Transverse colon (tissue), 4 donors: ENCODE results near the gene RER1. TPM values are rescaled to one million over a fixed set of nuclear protein-coding genes. Genes with fewer than 3 reads are reported as not detected.

Experiments used
- DNase-seq: peaks from one replicate; pipeline ENCODE4 v3.0.0-alpha.2; 2019
- H3K27ac ChIP-seq, 4 donors: fragments of 200-600 bp; sonication (generic); 2 replicates each; pipeline ENCODE4 v1.5.1; 2016 to 2018; ENCODE audit warnings: inconsistent platforms in 4 of 4
- H3K27me3 ChIP-seq: fragments of 200-600 bp; sonication (generic); 2 replicates; pipeline ENCODE4 v1.5.1; 2017; ENCODE audit warnings: inconsistent platforms
- H3K36me3 ChIP-seq, 4 donors: fragments of 200-600 bp; sonication (generic); 2 replicates each; pipeline ENCODE4 v1.5.1; 2017 to 2019; ENCODE audit warnings: inconsistent platforms in 4 of 4
- H3K4me1 ChIP-seq, 4 donors: fragments of 200-600 bp; sonication (generic); 2 replicates each; pipeline ENCODE4 v1.5.1; 2017 to 2020; ENCODE audit warnings: inconsistent platforms in 4 of 4
- H3K4me3 ChIP-seq, 4 donors: fragments of 200-600 bp; sonication (generic); 1 replicate in 1 of 4; 2 replicates in 3 of 4; pipeline versions ENCODE4 v1.5.1 to v1.6.1; 2017 to 2019; ENCODE audit warnings: inconsistent platforms in 4 of 4
- H3K9me3 ChIP-seq, 2 donors: fragments of 200-600 bp; sonication (generic); 2 replicates each; pipeline ENCODE4 v1.5.1; 2017 to 2019; ENCODE audit warnings: inconsistent platforms in 2 of 2
- CTCF ChIP-seq, 5 experiments: fragments of 200-600 bp in 3 of 5; fragments of 450-650 bp in 2 of 5; sonication (generic) in 3 of 5; IDR thresholded peaks; 1 replicate in 2 of 5; 2 replicates in 3 of 5; pipeline ENCODE4 v1.5.1; 2016 to 2017; ENCODE audit warnings: antibody characterized with exemption in 5 of 5, inconsistent platforms in 3 of 5, mild to moderate bottlenecking in 2 of 5, moderate library complexity in 1 of 5
- EP300 ChIP-seq: sonication (generic); formaldehyde crosslinking; IDR thresholded peaks from one replicate; pipeline ENCODE4 v1.6.1; 2017; ENCODE audit warnings: antibody characterized with exemption, low read depth
- POLR2A ChIP-seq: fragments of 450-650 bp; IDR thresholded peaks from one replicate; pipeline ENCODE4 v1.6.1; 2016; ENCODE audit warnings: antibody characterized with exemption, mild to moderate bottlenecking, moderate library complexity
- POLR2AphosphoS5 ChIP-seq, 3 donors: sonication (generic); formaldehyde crosslinking; IDR thresholded peaks; one replicate each; pipeline ENCODE4 v1.6.1; 2016; ENCODE audit warnings: antibody characterized with exemption in 3 of 3
- WGBS, 2 donors: methylation state at CpG; one replicate each; pipeline ENCODE4 v1.1.5; 2018; ENCODE audit warnings: low coverage in 1 of 2; 5-methylcytosine and 5-hydroxymethylcytosine counted together
- in situ Hi-C, 4 donors: fragments of 200-750 bp; cut with MboI; loops; one replicate each; pipeline versions ENCODE4 v1.15.0 to v1.15.1; 2017; ENCODE audit warnings: low sequenced_read_pairs in 3 of 4, low pct_ligation_motif_present in 1 of 4, low pct_unique_long_range_greater_than_20kb in 1 of 4
- intact Hi-C: fragments of 100-400 bp; cut with DNase I; formaldehyde crosslinking; loops from one replicate; pipeline ENCODE4 v1.15.1; 2023; ENCODE audit warnings: low total_unique reads
- total RNA-seq, 4 donors: library from RNA; depleted of rRNA; stranded (reverse); fragments of >200 nt; gene quantifications; one replicate each; pipeline ENCODE4 v1.1.0, GENCODE V29; 2016

RER1 gene
- total RNA-seq, 4 donors from 2014 or later = 36.2 to 129 (median 111) TPM

- Histone ChIP-seq H3K27ac (no peak overlapping the region), H3K36me3 (peaks cover 0 to 32% (median 15%) of the 10 kb centered on the region in 4 donors), H3K4me3 (no peak overlapping the region), H3K9me3 (no peaks in the 10 kb centered on the region), H3K4me1 (peaks cover 15 to 30% (median 18%) of the 10 kb centered on the region in 4 donors), H3K27me3 (no peaks in the 10 kb centered on the region)
- intact Hi-C loops = no loop called here
- DNase-seq = no peak
- TF ChIP-seq POLR2A = no peak
- in situ Hi-C loops = no loop called here
- WGBS, 2 donors = 88 to 90% methylated on average over 3 to 17 of the region's 17 CpGs
Measured at GRCh38 chr1:2396059-2396458, 4.4 kb downstream of the RER1 start.

- Histone ChIP-seq H3K27me3 (no peaks in the 10 kb centered on the region), H3K36me3 (peaks cover 0 to 32% (median 15%) of the 10 kb centered on the region in 4 donors), H3K27ac (no peak overlapping the region), H3K4me3 (no peak overlapping the region), H3K4me1 (peaks cover 15 to 30% (median 18%) of the 10 kb centered on the region in 4 donors), H3K9me3 (no peaks in the 10 kb centered on the region)
- intact Hi-C loops (no loop called here), in situ Hi-C loops (no loop called here)
- WGBS, 2 donors = 91 to 100% methylated on average over 3 to 5 of the region's 5 CpGs
- TF ChIP-seq CTCF (IDR thresholded peaks at IDR 0.05) (no peak), POLR2AphosphoS5 (IDR thresholded peaks at IDR 0.05) (no peak), EP300 (no peak), POLR2A (no peak)
- DNase-seq = no peak
Measured at GRCh38 chr1:2396476-2396875, 4.8 kb downstream of the RER1 start.

- WGBS, 2 donors = 84% methylated on average over 19 of the region's 19 CpGs; no CpG with 5 or more reads in 1 of the 2 donors
- Histone ChIP-seq H3K27ac (no peak overlapping the region), H3K27me3 (no peaks in the 10 kb centered on the region), H3K4me1 (peaks cover 15 to 30% (median 18%) of the 10 kb centered on the region in 4 donors), H3K36me3 (peaks cover 0 to 36% (median 16%) of the 10 kb centered on the region in 4 donors), H3K9me3 (no peaks in the 10 kb centered on the region), H3K4me3 (no peak overlapping the region)
- in situ Hi-C loops (no loop called here), intact Hi-C loops (no loop called here)
- TF ChIP-seq CTCF (IDR thresholded peaks at IDR 0.05) (no peak), POLR2AphosphoS5 (IDR thresholded peaks at IDR 0.05) (no peak), POLR2A (no peak), EP300 (no peak)
- DNase-seq = no peak
Measured at GRCh38 chr1:2397007-2397679, 5.5 kb downstream of the RER1 start.

GRCh38 chr1:2398871-2399270 is 7.2 kb downstream of the RER1 start:
- H3K4me3 ChIP-seq = no peak overlapping the region
- in situ Hi-C loops (no loop called here), intact Hi-C loops (no loop called here)
- peaks cover 0 to 52% (median 21%) of the 10 kb centered on the region in 4 donors for H3K36me3 ChIP-seq
- 94 to 100% methylated on average over 1 to 7 of the region's 7 CpGs for WGBS, 2 donors
- H3K9me3 ChIP-seq = no peaks in the 10 kb centered on the region
- H3K27me3 ChIP-seq = no peaks in the 10 kb centered on the region
- H3K27ac ChIP-seq = no peak overlapping the region
- no peak for DNase-seq
- no peak for TF ChIP-seq EP300
- TF ChIP-seq POLR2A = no peak
- H3K4me1 ChIP-seq = peaks cover 0 to 14% (median 2%) of the 10 kb centered on the region in 4 donors

- Histone ChIP-seq H3K4me1 (peaks cover 0 to 3% (median 0%) of the 10 kb centered on the region in 4 donors), H3K27ac (no peak overlapping the region), H3K4me3 (no peak overlapping the region), H3K9me3 (no peaks in the 10 kb centered on the region), H3K27me3 (no peaks in the 10 kb centered on the region), H3K36me3 (peaks cover 0 to 63% (median 21%) of the 10 kb centered on the region in 4 donors)
- in situ Hi-C loops (loop anchor here in 2 of 4 donors (25.0 kb wide), 2 partner anchors 162 to 237 kb away; partner anchors contain the start of genes MMEL1 (in 1 of the 2) and TNFRSF14 (in 1 of the 2)), intact Hi-C loops (no loop called here)
- no peak for DNase-seq
- no peak for TF ChIP-seq POLR2A
- no peak for TF ChIP-seq POLR2AphosphoS5 (IDR thresholded peaks at IDR 0.05)
- TF ChIP-seq CTCF (IDR thresholded peaks at IDR 0.05) = no peak
- TF ChIP-seq EP300 = no peak
- 86% methylated on average over 1 to 22 of the region's 22 CpGs for WGBS, 2 donors
Measured at GRCh38 chr1:2399890-2400575, 8.4 kb downstream of the RER1 start.
